ENCODE data around the gene CEACAM19.

DNA sequence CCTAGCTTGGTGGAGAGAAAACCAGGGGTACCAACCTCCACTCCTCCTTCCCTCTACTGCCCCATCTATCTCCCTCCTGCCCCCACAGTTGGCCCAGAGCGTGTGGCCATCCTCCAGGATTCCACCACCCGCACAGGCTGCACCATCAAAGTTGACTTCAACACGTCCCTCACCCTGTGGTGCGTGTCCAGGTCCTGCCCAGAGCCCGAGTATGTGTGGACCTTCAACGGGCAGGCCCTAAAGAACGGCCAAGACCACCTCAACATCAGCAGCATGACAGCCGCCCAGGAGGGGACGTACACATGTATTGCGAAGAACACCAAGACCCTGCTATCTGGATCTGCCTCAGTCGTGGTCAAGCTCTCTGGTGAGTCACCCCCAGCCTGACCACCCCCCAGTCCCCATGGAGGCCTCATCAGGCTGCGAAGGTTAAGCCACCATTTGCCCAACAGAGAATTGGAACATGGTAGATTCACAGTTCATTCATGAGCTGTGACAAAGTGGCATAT is 34.3 kb downstream of the CEACAM19 start:
- no peak for TF ChIP-seq POLR2A (IDR thresholded peaks at IDR 0.05)
- TF ChIP-seq, protein P1, sequence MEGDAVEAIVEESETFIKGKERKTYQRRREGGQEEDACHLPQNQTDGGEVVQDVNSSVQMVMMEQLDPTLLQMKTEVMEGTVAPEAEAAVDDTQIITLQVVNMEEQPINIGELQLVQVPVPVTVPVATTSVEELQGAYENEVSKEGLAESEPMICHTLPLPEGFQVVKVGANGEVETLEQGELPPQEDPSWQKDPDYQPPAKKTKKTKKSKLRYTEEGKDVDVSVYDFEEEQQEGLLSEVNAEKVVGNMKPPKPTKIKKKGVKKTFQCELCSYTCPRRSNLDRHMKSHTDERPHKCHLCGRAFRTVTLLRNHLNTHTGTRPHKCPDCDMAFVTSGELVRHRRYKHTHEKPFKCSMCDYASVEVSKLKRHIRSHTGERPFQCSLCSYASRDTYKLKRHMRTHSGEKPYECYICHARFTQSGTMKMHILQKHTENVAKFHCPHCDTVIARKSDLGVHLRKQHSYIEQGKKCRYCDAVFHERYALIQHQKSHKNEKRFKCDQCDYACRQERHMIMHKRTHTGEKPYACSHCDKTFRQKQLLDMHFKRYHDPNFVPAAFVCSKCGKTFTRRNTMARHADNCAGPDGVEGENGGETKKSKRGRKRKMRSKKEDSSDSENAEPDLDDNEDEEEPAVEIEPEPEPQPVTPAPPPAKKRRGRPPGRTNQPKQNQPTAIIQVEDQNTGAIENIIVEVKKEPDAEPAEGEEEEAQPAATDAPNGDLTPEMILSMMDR (IDR thresholded peaks at IDR 0.05): no peak

Measured in ovary (tissue), 3 donors.